GM12878 (cell line): ENCODE measurements around the gene SP8.

Experiments used
- BCL3 ChIP-seq: IDR thresholded peaks from 2 replicates; pipeline ENCODE4 v1.6.1; 2011; ENCODE audit warnings: borderline replicate concordance, low read depth, mild to moderate bottlenecking, moderate library complexity, low read length; ENCODE audit not compliant: insufficient read depth, poor library complexity, severe bottlenecking
- BHLHE40 ChIP-seq, 2 experiments: fragments of 450-650 bp in 1 of 2; IDR thresholded peaks; 2 replicates each; pipeline ENCODE4 v1.6.1; 2011 to 2017; ENCODE audit warnings: low read depth in 2 of 2, borderline replicate concordance in 1 of 2, improper control_type of control experiment in 1 of 2, low read length in 1 of 2, mild to moderate bottlenecking in 1 of 2
- CTCF ChIP-seq, 3 experiments: IDR thresholded peaks in 2 of 3; conservative IDR thresholded peaks in 1 of 3; 2 replicates each; pipeline ENCODE4 v1.5.1; 2011; ENCODE audit warnings: low read depth in 3 of 3, low read length in 3 of 3, mild to moderate bottlenecking in 3 of 3, control low read depth in 2 of 3, moderate library complexity in 2 of 3, inconsistent platforms in 1 of 3, mixed read lengths in 1 of 3; ENCODE audit not compliant: control insufficient read depth in 2 of 3, insufficient read depth in 1 of 3; ENCODE audit errors: extremely low read depth in 1 of 3
- EP300 ChIP-seq, 2 experiments: fragments of 150-350 bp in 1 of 2; IDR thresholded peaks; 2 replicates each; pipeline ENCODE4 v1.6.1; 2011 to 2012; ENCODE audit warnings: low read depth in 2 of 2, low read length in 2 of 2, borderline replicate concordance in 1 of 2, improper control_type of control experiment in 1 of 2, inconsistent platforms in 1 of 2; ENCODE audit not compliant: control insufficient read depth in 1 of 2
- EZH2 ChIP-seq: IDR thresholded peaks from 2 replicates; pipeline ENCODE4 v1.6.1; 2012; ENCODE audit warnings: low read depth, mild to moderate bottlenecking, control low read depth, inconsistent platforms, low read length, borderline replicate concordance; ENCODE audit not compliant: control insufficient read depth
- POLR2A ChIP-seq: IDR thresholded peaks from 2 replicates; pipeline ENCODE4 v1.6.1; 2011; ENCODE audit warnings: low read depth, mild to moderate bottlenecking, low read length
- RB1 ChIP-seq: fragments of 450-650 bp; formaldehyde crosslinking; IDR thresholded peaks from 2 replicates; pipeline ENCODE4 v1.6.1; 2017; ENCODE audit warnings: mild to moderate bottlenecking, borderline replicate concordance
- RCOR1 ChIP-seq: conservative IDR thresholded peaks from 2 replicates; pipeline ENCODE4 v1.6.1; 2012; ENCODE audit warnings: low read depth, low read length, improper control_type of control experiment
- YY1 ChIP-seq: IDR thresholded peaks from 2 replicates; pipeline ENCODE4 v1.6.1; 2011; ENCODE audit warnings: low read depth, mild to moderate bottlenecking, low read length
- TF ChIP-seq, protein P1 (sequence below): IDR thresholded peaks from 2 replicates; pipeline ENCODE4 v1.6.1; 2011; ENCODE audit warnings: low read depth, mild to moderate bottlenecking, low read length, moderate library complexity, borderline replicate concordance; ENCODE audit errors: extremely low read depth

GRCh38 chr7:20795881-20796280 is 9.2 kb upstream of the SP8 start:
- TF ChIP-seq EP300 (IDR thresholded peaks at IDR 0.05; ENCODE audit: borderline replicate concordance in 1 of 2, control insufficient read depth in 1 of 2, low read depth in 2 of 2, low read length in 2 of 2) (no peak), POLR2A (no peak), BCL3 (no peak), YY1 (no peak), BHLHE40 (IDR thresholded peaks at IDR 0.05; ENCODE audit: borderline replicate concordance in 1 of 2, low read depth in 2 of 2, low read length in 1 of 2) (no peak), EZH2 (no peak), RB1 (no peak), RCOR1 (no peak), CTCF (IDR thresholded peaks at IDR 0.05 in 2 of 3, conservative IDR thresholded peaks at IDR 0.05 in 1 of 3; ENCODE audit: control insufficient read depth in 2 of 3, extremely low read depth in 1 of 3, insufficient read depth in 1 of 3, low read depth in 3 of 3, low read length in 3 of 3) (no peak)
- TF ChIP-seq, protein P1, sequence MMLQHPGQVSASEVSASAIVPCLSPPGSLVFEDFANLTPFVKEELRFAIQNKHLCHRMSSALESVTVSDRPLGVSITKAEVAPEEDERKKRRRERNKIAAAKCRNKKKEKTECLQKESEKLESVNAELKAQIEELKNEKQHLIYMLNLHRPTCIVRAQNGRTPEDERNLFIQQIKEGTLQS: no peak
